HG03103 (cell line): ENCODE results near the gene STRBP.

Source experiments
- ATAC-seq: cut with Tn5 transposase; IDR thresholded peaks from one replicate; pipeline ENCODE4 v1.9.1; 2021; ENCODE audit warnings: low read depth; ENCODE audit not compliant: unreplicated experiment

STRBP gene

GRCh38 chr9:123074628-123075027, 193.8 kb downstream of the STRBP start:
- no peak for ATAC-seq

- ATAC-seq: no peak
These were observed 194.4 kb downstream of the STRBP start for GRCh38 chr9:123073991-123074422.

DNA sequence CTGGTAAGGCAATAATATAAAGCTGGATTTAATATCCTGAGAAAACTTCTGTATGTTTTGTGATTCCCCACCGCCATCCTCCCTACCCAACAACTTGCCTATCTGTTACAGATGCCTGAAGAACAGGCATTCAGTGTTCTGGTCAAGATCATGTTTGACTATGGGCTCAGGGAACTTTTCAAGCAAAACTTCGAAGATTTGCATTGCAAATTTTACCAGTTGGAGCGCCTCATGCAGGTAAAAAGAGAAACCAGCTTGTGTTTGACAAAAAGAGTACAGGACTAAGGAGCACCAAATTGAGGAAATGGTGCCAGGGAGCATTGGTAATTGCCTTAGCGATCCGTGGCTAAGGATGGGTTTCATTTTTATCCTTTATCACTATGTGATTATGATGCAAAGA, 194.9 kb downstream of the STRBP start:
- no peak for ATAC-seq

GRCh38 chr9:123072407-123072995, 195.9 kb downstream of the STRBP start:
- ATAC-seq: no peak
